Ishikawa (cell line): ENCODE data around the gene AP3S1.

Experiments
- CEBPB ChIP-seq: IDR thresholded peaks from 2 replicates; pipeline ENCODE4 v1.6.1; 2012
- CREB1 ChIP-seq: IDR thresholded peaks from 2 replicates; pipeline ENCODE4 v1.6.1; 2012; ENCODE audit warnings: low read depth
- EGR1 ChIP-seq: IDR thresholded peaks from 2 replicates; pipeline ENCODE4 v1.6.1; 2012
- EP300 ChIP-seq: IDR thresholded peaks from 2 replicates; pipeline ENCODE4 v1.6.1; 2012; ENCODE audit warnings: borderline replicate concordance
- RAD21 ChIP-seq: IDR thresholded peaks from 2 replicates; pipeline ENCODE4 v1.6.1; 2012; ENCODE audit warnings: low read depth
- TAF1 ChIP-seq: IDR thresholded peaks from 2 replicates; pipeline ENCODE4 v1.6.1; 2012; ENCODE audit warnings: low read depth, mild to moderate bottlenecking
- TCF12 ChIP-seq: IDR thresholded peaks from 2 replicates; pipeline ENCODE4 v1.6.1; 2012; ENCODE audit warnings: low read depth
- YY1 ChIP-seq: IDR thresholded peaks from 2 replicates; pipeline ENCODE4 v1.6.1; 2012; ENCODE audit warnings: low read depth
- ZBTB7A ChIP-seq: IDR thresholded peaks from 2 replicates; pipeline ENCODE4 v1.6.1; 2012; ENCODE audit warnings: low read depth
- TF ChIP-seq, protein P1 (sequence below): IDR thresholded peaks from 2 replicates; pipeline ENCODE4 v1.6.1; 2012
- TF ChIP-seq, protein P2 (sequence below): IDR thresholded peaks from 2 replicates; pipeline ENCODE4 v1.6.1; 2012; ENCODE audit warnings: low read depth, mild to moderate bottlenecking
- TF ChIP-seq, protein P3 (sequence below): IDR thresholded peaks from 2 replicates; pipeline ENCODE4 v1.6.1; 2012

DNA sequence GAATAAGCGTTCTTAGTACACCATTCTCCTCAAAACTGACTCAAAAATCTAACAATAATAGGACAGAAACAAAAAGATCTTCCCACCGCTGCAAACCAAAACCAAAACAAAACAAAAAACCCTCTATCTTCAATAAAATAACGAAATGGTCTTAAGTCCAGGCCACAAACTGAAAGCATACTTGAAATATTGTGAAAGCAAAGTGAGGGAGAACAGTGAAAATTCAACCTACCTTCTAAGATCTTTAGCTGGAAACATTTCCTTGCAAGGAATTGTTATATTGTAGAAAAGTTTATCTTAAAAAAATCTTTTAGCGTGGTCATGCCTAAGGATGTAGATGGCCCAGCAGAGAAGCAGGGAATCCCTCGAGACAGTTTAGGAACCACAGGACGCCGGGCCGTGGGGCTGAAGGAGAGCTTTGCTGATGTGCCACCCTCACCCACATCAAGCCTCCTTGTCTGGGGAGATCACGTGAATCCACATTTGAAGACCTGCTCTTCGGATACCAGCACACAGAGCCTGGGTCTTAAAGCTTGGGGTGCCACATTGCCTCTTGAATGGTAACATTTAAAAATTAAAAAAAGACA is 92.7 kb downstream of the AP3S1 start:
- TF ChIP-seq, protein P1, sequence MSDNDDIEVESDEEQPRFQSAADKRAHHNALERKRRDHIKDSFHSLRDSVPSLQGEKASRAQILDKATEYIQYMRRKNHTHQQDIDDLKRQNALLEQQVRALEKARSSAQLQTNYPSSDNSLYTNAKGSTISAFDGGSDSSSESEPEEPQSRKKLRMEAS, result no peak
- TF ChIP-seq EP300, result no peak
- no peak for TF ChIP-seq CEBPB
- TF ChIP-seq EGR1, result no peak
- no peak for TF ChIP-seq TAF1
- TF ChIP-seq, protein P2, sequence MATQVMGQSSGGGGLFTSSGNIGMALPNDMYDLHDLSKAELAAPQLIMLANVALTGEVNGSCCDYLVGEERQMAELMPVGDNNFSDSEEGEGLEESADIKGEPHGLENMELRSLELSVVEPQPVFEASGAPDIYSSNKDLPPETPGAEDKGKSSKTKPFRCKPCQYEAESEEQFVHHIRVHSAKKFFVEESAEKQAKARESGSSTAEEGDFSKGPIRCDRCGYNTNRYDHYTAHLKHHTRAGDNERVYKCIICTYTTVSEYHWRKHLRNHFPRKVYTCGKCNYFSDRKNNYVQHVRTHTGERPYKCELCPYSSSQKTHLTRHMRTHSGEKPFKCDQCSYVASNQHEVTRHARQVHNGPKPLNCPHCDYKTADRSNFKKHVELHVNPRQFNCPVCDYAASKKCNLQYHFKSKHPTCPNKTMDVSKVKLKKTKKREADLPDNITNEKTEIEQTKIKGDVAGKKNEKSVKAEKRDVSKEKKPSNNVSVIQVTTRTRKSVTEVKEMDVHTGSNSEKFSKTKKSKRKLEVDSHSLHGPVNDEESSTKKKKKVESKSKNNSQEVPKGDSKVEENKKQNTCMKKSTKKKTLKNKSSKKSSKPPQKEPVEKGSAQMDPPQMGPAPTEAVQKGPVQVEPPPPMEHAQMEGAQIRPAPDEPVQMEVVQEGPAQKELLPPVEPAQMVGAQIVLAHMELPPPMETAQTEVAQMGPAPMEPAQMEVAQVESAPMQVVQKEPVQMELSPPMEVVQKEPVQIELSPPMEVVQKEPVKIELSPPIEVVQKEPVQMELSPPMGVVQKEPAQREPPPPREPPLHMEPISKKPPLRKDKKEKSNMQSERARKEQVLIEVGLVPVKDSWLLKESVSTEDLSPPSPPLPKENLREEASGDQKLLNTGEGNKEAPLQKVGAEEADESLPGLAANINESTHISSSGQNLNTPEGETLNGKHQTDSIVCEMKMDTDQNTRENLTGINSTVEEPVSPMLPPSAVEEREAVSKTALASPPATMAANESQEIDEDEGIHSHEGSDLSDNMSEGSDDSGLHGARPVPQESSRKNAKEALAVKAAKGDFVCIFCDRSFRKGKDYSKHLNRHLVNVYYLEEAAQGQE, result no peak
- no peak for TF ChIP-seq TCF12
- no peak for TF ChIP-seq YY1
- no peak for TF ChIP-seq RAD21
- no peak for TF ChIP-seq ZBTB7A
- TF ChIP-seq, protein P3, sequence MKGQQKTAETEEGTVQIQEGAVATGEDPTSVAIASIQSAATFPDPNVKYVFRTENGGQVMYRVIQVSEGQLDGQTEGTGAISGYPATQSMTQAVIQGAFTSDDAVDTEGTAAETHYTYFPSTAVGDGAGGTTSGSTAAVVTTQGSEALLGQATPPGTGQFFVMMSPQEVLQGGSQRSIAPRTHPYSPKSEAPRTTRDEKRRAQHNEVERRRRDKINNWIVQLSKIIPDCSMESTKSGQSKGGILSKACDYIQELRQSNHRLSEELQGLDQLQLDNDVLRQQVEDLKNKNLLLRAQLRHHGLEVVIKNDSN, result no peak
- TF ChIP-seq CREB1, result no peak
